Loucy (cell line): ENCODE measurements around the gene SCAP.

Source experiments
- H2AFZ ChIP-seq: fragments of 200-600 bp; sonication (generic); 2 replicates; pipeline ENCODE4 v1.6.0; 2016; ENCODE audit warnings: antibody characterized with exemption, mild to moderate bottlenecking, low read length, moderate library complexity
- H3F3A ChIP-seq: fragments of 200-600 bp; 2 replicates; pipeline ENCODE4 v1.6.0; 2016; ENCODE audit warnings: antibody characterized with exemption, low read depth, mild to moderate bottlenecking
- H3K27me3 ChIP-seq: fragments of 200-600 bp; sonication (generic); 2 replicates; pipeline ENCODE4 v1.6.1; 2014; ENCODE audit warnings: low read length, mild to moderate bottlenecking; ENCODE audit not compliant: insufficient read depth, poor library complexity, severe bottlenecking
- H3K36me3 ChIP-seq: fragments of 200-600 bp; sonication (generic); 2 replicates; pipeline ENCODE4 v1.6.1; 2016; ENCODE audit warnings: low read length; ENCODE audit not compliant: insufficient read depth
- H3K4me1 ChIP-seq: fragments of 200-600 bp; sonication (generic); 2 replicates; pipeline ENCODE4 v1.5.1; 2014; ENCODE audit warnings: low read length, mild to moderate bottlenecking; ENCODE audit not compliant: insufficient read depth, poor library complexity, severe bottlenecking
- H3K4me2 ChIP-seq: fragments of 200-600 bp; sonication (generic); 2 replicates; pipeline ENCODE4 v1.6.0; 2014; ENCODE audit warnings: antibody characterized with exemption, low read length, low read depth, mild to moderate bottlenecking; ENCODE audit not compliant: poor library complexity, severe bottlenecking
- H3K4me3 ChIP-seq: fragments of 200-600 bp; sonication (generic); 2 replicates; pipeline ENCODE4 v1.5.1; 2014; ENCODE audit warnings: low read length, mild to moderate bottlenecking, mixed read lengths; ENCODE audit not compliant: poor library complexity, severe bottlenecking
- H3K79me2 ChIP-seq: fragments of 200-600 bp; sonication (generic); 2 replicates; pipeline ENCODE4 v1.6.1; 2014; ENCODE audit warnings: low read length; ENCODE audit not compliant: insufficient read depth
- H3K9ac ChIP-seq: fragments of 200-600 bp; sonication (generic); 2 replicates; pipeline ENCODE4 v1.6.0; 2014; ENCODE audit warnings: mild to moderate bottlenecking, low read depth, low read length, moderate library complexity; ENCODE audit not compliant: poor library complexity, severe bottlenecking
- H3K9me2 ChIP-seq: fragments of 200-600 bp; sonication (generic); replicated peaks from 2 replicates; pipeline ENCODE4 v1.6.1; 2016; ENCODE audit warnings: low read depth, low read length, mixed read lengths
- H3K9me3 ChIP-seq: fragments of 200-600 bp; sonication (generic); 2 replicates; pipeline ENCODE4 v1.6.1; 2014; ENCODE audit warnings: mild to moderate bottlenecking, antibody characterized with exemption, low read length, low read depth; ENCODE audit not compliant: insufficient read depth
- H4K20me1 ChIP-seq: fragments of 200-600 bp; sonication (generic); 2 replicates; pipeline ENCODE4 v1.6.0; 2014; ENCODE audit warnings: antibody characterized with exemption, low read length, mild to moderate bottlenecking; ENCODE audit not compliant: insufficient read depth, poor library complexity, severe bottlenecking
- EZH2phosphoT487 ChIP-seq: fragments of 200-600 bp; IDR thresholded peaks from 2 replicates; pipeline ENCODE4 v1.6.1; 2018; ENCODE audit warnings: antibody characterized with exemption, mild to moderate bottlenecking, moderate library complexity, borderline replicate concordance
- TF ChIP-seq, protein P1 (sequence below): fragments of 200-600 bp; sonication (generic); conservative IDR thresholded peaks from 2 replicates; pipeline ENCODE4 v1.5.1; 2014; ENCODE audit warnings: mild to moderate bottlenecking, antibody characterized with exemption, low read length

Gene SCAP

GRCh38 chr3:47414666-47415587 is 60.8 kb downstream of the SCAP start:
- Histone ChIP-seq H3K9ac (no peak overlapping the region), H3K36me3 (peaks cover 68% of the 10 kb centered on the region; the same call in 1 of the 2 replicates), H3K9me2 (no peaks in the 10 kb centered on the region), H3K4me3 (no peak overlapping the region), H3K27me3 (no peaks in the 10 kb centered on the region), H3K4me2 (no peak overlapping the region), H3K9me3 (no peaks in the 10 kb centered on the region), H4K20me1 (no peaks in the 10 kb centered on the region), H3F3A (no peaks in the 10 kb centered on the region), H2AFZ (no peak overlapping the region), H3K4me1 (no peaks in the 10 kb centered on the region), H3K79me2 (no peaks in the 10 kb centered on the region)
- no peak for TF ChIP-seq EZH2phosphoT487
- TF ChIP-seq, protein P1, sequence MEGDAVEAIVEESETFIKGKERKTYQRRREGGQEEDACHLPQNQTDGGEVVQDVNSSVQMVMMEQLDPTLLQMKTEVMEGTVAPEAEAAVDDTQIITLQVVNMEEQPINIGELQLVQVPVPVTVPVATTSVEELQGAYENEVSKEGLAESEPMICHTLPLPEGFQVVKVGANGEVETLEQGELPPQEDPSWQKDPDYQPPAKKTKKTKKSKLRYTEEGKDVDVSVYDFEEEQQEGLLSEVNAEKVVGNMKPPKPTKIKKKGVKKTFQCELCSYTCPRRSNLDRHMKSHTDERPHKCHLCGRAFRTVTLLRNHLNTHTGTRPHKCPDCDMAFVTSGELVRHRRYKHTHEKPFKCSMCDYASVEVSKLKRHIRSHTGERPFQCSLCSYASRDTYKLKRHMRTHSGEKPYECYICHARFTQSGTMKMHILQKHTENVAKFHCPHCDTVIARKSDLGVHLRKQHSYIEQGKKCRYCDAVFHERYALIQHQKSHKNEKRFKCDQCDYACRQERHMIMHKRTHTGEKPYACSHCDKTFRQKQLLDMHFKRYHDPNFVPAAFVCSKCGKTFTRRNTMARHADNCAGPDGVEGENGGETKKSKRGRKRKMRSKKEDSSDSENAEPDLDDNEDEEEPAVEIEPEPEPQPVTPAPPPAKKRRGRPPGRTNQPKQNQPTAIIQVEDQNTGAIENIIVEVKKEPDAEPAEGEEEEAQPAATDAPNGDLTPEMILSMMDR: no peak

GRCh38 chr3:47414161-47414564 is 61.6 kb downstream of the SCAP start:
- no peak overlapping the region for H2AFZ ChIP-seq
- no peaks in the 10 kb centered on the region for H3K4me1 ChIP-seq
- no peaks in the 10 kb centered on the region for H3K9me2 ChIP-seq
- H3K9ac ChIP-seq: no peak overlapping the region
- peaks cover 68% of the 10 kb centered on the region; the same call in 1 of the 2 replicates for H3K36me3 ChIP-seq
- no peaks in the 10 kb centered on the region for H3K27me3 ChIP-seq
- no peak overlapping the region for H3K4me3 ChIP-seq
- H3F3A ChIP-seq: no peaks in the 10 kb centered on the region
- no peaks in the 10 kb centered on the region for H3K79me2 ChIP-seq
- no peak overlapping the region for H3K4me2 ChIP-seq
- H3K9me3 ChIP-seq: no peaks in the 10 kb centered on the region
- TF ChIP-seq, protein P1: no peak
- TF ChIP-seq EZH2phosphoT487: no peak
- no peaks in the 10 kb centered on the region for H4K20me1 ChIP-seq

GRCh38 chr3:47413751-47414150 is 62.0 kb downstream of the SCAP start:
- H3K4me2 ChIP-seq: no peak overlapping the region
- H3K9me2 ChIP-seq: no peaks in the 10 kb centered on the region
- H3K9ac ChIP-seq: no peak overlapping the region
- peaks cover 68% of the 10 kb centered on the region; the same call in 1 of the 2 replicates for H3K36me3 ChIP-seq
- no peak for TF ChIP-seq EZH2phosphoT487
- TF ChIP-seq, protein P1: no peak
- no peaks in the 10 kb centered on the region for H3K4me1 ChIP-seq
- H2AFZ ChIP-seq: no peak overlapping the region
- H3K9me3 ChIP-seq: no peaks in the 10 kb centered on the region
- no peaks in the 10 kb centered on the region for H3K27me3 ChIP-seq
- no peaks in the 10 kb centered on the region for H4K20me1 ChIP-seq
- no peaks in the 10 kb centered on the region for H3K79me2 ChIP-seq
- H3K4me3 ChIP-seq: no peak overlapping the region
- H3F3A ChIP-seq: no peaks in the 10 kb centered on the region
